HG03139 (cell line): ENCODE results near the gene RPL36.
A peak's percentile ranks its signal among the peaks of the same experiment; 100 is the strongest.
"Not testable (repeated sequence)": the region's sequence is repeated elsewhere in the genome, so short reads cannot be mapped to it uniquely, and the experiment has no call there.

Experiments used
- ATAC-seq: cut with Tn5 transposase; IDR thresholded peaks from one replicate; pipeline ENCODE4 v1.9.1; 2021; ENCODE audit not compliant: unreplicated experiment

Gene RPL36

DNA sequence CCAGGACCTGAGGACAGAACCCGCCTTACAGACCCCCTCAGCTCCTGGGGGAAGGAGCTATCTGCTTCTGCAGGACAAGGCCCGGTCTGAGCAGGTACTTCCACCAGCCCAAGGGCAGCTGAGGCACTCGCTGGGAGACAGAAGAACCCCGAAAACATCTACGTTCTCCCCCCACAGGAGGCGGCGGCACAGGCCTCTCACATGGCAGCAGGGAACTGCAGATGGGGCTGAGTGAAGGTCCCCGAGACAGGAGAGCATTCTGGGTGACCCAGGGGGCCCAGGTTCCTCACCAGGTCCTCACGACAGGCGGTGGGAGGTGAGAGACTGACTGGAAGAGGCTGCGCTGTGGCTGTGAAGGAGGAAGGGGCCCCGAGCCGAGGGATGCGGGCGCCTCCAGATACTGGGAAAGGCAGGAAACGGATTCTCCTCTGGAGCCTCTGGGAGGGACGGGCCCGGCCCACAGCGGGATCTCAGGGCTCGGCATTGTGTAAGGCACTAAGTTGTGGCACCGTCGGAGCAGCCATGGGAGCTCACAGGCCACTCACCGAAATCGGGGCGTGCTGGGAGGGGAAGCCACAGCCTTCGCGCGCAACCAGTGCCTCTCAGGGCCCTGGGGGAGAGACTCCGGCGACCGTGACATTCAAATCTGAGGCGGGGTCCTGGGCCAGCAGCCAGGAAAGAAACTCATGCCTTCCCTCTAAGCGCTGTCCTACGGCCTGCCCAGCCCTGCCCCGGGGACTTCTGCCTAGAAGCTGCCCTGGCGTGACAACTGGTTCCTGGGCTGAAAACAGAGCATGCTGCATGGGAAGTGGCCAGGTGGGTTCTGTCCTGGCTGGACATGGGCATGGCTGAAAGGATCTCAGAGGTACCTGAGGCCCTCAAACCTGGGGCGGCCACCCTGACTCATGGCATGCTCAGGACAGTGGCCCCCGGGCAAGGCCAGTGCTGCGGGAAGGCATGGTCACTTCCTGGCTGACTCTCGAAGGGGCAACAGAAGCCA lies 14.0 kb downstream of the RPL36 start:
- ATAC-seq, result no peak

DNA sequence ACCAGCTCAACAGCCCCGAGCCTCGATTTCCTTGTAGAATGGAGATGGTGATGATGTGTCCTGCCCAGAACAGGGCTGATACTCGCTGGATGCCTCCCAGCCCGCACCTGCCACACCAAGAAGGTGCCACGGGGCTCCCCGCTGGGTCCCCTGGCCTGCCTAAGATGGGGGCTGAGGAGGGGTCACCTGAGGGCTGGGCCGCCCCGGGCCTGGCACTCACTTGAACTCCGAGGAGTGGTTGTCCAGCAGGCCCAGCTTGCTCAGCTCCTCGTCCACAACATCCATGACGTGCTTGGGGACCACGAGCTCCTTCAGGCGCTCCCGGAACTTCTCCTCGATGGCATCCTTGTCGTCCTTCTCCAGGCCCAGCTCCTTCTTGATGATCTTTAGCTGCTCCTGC lies 15.5 kb downstream of the RPL36 start:
- no peak for ATAC-seq

- ATAC-seq, result no peak
Measured at GRCh38 chr19:5706876-5707573, 16.9 kb downstream of the RPL36 start.

DNA sequence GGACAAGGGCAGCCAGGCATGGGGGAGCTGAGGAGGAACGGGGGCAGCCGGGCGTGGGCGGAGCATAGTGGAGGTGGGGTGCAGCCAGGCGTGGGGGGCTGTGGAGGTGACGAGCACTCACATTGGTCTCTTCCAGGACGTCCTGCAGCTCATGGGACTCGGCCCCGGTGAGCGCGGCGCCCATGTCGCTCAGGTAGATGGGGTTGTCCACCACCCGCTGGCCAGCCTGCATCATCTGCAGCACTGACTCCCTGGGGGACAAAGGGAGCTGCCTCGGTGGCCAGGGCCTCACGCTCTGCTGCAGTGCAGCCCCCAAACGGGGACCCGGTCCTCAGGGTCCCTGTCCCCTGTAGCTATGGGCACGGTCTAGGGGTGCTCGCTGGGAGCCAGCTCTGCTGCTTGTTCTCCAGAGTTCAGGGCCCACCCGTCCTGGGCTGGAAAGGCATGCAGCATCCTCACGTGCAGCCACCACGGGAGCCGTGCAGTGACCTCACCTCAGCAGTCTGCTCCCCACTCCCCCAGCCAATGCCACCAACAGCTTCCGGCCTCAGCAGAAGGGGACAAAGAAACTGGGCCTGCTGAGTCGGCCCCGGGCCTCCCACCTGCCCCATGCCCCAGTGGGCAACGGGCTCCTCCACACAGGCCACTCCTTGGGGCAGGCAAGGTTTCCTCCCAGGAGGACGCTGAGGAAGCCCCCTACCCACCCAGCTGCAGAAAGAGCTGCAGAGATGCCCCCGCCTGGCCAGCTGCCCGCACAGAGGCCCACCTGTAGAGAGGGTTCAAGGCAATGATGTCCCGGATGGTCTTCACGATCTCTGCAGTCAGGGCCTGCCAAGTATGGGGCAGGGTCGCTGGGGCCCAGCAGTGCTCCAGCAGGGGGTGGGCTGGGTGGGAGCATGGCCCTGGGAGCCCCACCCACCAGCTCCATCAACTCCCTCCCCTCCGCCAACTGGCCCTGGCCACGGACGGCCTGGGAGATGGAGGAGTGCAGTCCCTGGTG lies 17.8 kb downstream of the RPL36 start:
- no peak for ATAC-seq

- ATAC-seq, result no peak
Measured at GRCh38 chr19:5711025-5711424, 20.9 kb downstream of the RPL36 start.

GRCh38 chr19:5711713-5712161 lies 21.6 kb downstream of the RPL36 start:
- ATAC-seq, result no peak

- no peak for ATAC-seq
Measured at GRCh38 chr19:5713228-5713627, 23.1 kb downstream of the RPL36 start.

GRCh38 chr19:5714816-5715215 lies 24.7 kb downstream of the RPL36 start:
- ATAC-seq, result no peak

GRCh38 chr19:5717215-5717935 lies 27.3 kb downstream of the RPL36 start:
- ATAC-seq, result no peak

DNA sequence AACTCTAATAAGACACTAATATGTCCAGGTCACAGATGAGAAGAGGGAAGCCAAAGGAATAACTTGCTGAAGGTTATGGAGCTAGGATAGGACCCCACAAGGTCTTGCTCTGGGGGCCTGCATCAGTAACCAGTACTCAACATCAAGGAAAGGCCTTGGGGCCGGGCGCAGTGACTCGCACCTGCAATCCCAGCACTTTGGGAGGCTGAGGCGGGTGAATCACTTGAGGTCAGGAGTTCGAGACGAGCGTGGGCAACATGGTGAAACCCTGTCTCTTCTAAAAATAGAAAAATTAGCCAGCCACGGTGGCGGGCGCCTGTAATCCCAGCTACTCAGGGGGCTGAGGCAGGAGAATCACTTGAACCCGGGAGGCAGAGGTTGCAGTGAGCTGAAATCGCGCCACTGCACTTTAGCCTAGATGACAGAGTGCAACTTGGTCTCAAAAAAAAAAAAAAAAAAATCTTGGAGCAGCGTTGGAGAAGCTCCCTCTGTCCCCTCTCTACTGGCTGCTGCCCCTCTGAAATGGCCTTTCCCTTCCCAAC lies 28.0 kb downstream of the RPL36 start:
- no peak for ATAC-seq

DNA sequence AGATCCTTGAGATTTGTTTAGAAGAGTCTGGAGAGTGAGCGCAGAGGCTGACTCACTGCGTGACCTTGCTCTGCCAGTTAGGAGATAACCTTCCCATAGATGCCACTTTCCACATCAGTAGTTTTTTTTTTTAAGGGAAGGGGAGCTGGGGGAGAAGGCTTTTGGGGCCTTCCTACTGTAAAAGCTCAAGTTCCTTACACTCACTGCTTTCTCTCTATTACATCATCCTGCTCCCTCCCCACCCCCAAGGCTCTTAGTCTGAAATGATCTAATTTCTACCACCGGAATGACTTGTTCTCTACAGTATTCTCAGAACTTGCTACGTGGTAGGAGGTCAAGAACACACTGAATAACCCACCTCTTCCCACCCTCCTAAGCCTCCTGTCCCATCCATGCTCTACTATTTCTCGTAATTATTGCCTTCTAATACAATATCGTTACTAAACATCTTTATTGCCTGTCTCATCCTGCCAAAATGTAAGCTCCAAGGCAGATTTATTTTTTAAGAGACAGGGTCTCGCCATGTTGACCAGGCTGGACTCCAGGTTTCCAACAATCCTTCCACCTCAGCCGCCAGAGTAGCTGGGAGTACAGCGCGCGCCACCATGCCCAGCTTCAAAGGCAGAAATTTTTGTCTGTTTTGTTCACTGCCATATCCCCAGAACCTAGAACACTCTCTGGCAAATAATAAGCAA lies 28.6 kb downstream of the RPL36 start:
- ATAC-seq, result no peak

GRCh38 chr19:5719274-5719960 lies 29.3 kb downstream of the RPL36 start:
- no peak for ATAC-seq

- ATAC-seq, result peak; percentile 77
Measured at GRCh38 chr19:5719961-5720790, 30.1 kb downstream of the RPL36 start, which contains the start of the genes CATSPERD and LONP1. CATSPERD (plus strand) TSS chr19:5720637; CDS start chr19:5720738, 101 bp downstream. LONP1 (minus strand) TSS chr19:5720146; CDS start chr19:5720132, 14 bp downstream.

DNA sequence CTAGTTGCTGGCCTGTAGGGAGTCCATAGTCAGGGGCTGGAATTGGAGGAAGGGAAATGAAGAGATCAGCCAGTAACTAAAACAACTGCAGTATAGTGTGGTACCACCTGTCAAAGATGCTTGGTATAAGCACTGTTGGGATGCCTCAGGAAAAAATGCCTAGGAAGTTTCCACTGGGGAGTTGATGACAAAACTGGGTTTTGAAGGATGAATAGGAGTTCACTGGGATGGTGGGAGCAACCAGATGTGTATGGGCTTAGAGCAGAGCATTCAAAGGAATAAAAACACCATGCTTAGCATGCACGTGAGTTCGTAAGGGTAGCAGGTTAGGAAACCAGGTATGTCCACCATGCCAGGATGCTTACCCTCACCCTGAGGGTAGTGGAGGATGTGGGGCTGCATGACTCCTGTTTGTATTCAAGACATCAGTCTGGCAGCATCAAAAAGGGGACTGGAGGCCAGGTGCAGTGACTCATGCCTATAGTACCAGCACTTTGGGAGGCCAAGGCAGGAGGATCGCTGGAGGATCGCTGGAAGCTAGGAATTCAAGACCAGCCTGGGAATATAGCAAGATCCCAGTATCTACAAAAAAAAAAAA lies 37.5 kb downstream of the RPL36 start:
- ATAC-seq, result no peak

DNA sequence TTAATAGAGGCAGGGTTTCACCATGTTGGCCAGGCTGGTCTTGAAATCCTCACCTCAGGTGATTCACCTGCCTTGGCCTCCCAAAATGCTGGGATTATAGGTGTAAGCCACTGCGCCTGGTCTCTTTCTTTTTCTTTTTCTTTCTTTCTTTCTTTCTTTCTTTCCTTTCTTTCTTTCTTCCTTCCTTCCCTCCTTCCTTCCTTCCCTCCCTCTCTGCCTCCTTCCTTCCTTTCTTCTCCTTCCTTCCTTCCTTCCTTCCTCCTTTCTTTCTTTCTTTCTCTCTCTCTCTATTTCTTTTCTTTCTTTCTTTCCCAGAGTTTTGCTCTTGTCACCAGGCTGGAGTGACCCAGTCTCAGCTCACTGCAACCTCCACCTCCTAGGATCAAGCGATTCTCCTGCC lies 43.1 kb downstream of the RPL36 start:
- not testable (repeated sequence) for ATAC-seq

GRCh38 chr19:5738423-5738822 lies 48.3 kb downstream of the RPL36 start:
- ATAC-seq, result no peak
